Kidney (tissue), 14 donors: Measurements from ENCODE around the gene VAV2. TPM values are rescaled to one million over a fixed set of nuclear protein-coding genes. Genes with fewer than 3 reads are reported as not detected.

ENCODE experiments used
- DNase-seq, 5 donors: peaks; one replicate each; pipeline ENCODE4 v3.0.0-alpha.2; 2013 to 2020
- FAIRE-seq: peaks from 2 replicates; lab custom pipeline; 2012; peaks lifted over from hg19 to GRCh38; lab: Jason Lieb, UNC
- H3K27ac ChIP-seq, 2 donors: one replicate each; pipeline ENCODE4 v1.7.0; 2013; ENCODE audit warnings: low read depth in 2 of 2, low read length in 2 of 2, inconsistent platforms in 1 of 2
- H3K27me3 ChIP-seq: one replicate; pipeline ENCODE4 v1.7.1; 2013; ENCODE audit warnings: low read length, inconsistent platforms; ENCODE audit not compliant: control insufficient read depth, insufficient read depth
- H3K36me3 ChIP-seq, 3 donors: one replicate each; pipeline versions ENCODE4 v1.7.0 to v1.7.1; 2013; ENCODE audit warnings: low read length in 3 of 3, control low read depth in 1 of 3, inconsistent platforms in 1 of 3; ENCODE audit not compliant: insufficient read depth in 3 of 3, control insufficient read depth in 2 of 3
- H3K4me1 ChIP-seq, 3 donors: one replicate each; pipeline versions ENCODE4 v1.7.0 to v1.7.1; 2013; ENCODE audit warnings: low read length in 3 of 3, inconsistent platforms in 1 of 3, low read depth in 1 of 3; ENCODE audit not compliant: control insufficient read depth in 2 of 3, insufficient read depth in 2 of 3
- H3K4me3 ChIP-seq, 3 donors: one replicate each; pipeline versions ENCODE4 v1.7.0 to v1.8.1; 2013; ENCODE audit warnings: low read length in 3 of 3, control low read depth in 1 of 3, inconsistent platforms in 1 of 3
- H3K9ac ChIP-seq, 3 donors: one replicate each; pipeline versions ENCODE4 v1.7.0 to v1.7.1; 2013; ENCODE audit warnings: low read length in 3 of 3, control low read depth in 1 of 3, inconsistent platforms in 1 of 3
- H3K9me3 ChIP-seq, 3 donors: one replicate each; pipeline versions ENCODE4 v1.7.0 to v1.7.1; 2013; ENCODE audit warnings: low read length in 3 of 3, control low read depth in 1 of 3, inconsistent platforms in 1 of 3; ENCODE audit not compliant: control insufficient read depth in 2 of 3, insufficient read depth in 1 of 3
- CTCF ChIP-seq: IDR thresholded peaks from 3 replicates; pipeline ENCODE4 v1.5.1; 2012; ENCODE audit warnings: mild to moderate bottlenecking, moderate library complexity, borderline replicate concordance; ENCODE audit not compliant: insufficient read depth; ENCODE audit errors: extremely low read depth
- intact Hi-C: fragments of 100-400 bp; cut with DNase I; formaldehyde crosslinking; loops from one replicate; pipeline ENCODE4 v1.11.1; 2022
- polyA plus RNA-seq: library from polyadenylated mRNA; stranded (reverse); fragments of 350-450 nt; fragmentation: Illumina TruSeq; extraction: RNeasy Lipid Tissue Mini Kit (QIAGEN cat#74804); gene quantifications from one replicate; pipeline ENCODE4 v1.2.3, GENCODE V29; 2014; ENCODE audit warnings: low read depth, low replicate concordance; ENCODE audit not compliant: insufficient read depth
- total RNA-seq: library from RNA; stranded (reverse); fragmentation: NEBNext Ultra II Directional; extraction: Animal tissue kit (Norgen Biotek cat#: 25700); gene quantifications from one replicate; pipeline ENCODE4 v1.2.1, GENCODE V29; 2021
- donor health status: control.
- donor health status: control.
- donor health status: control.
- donor health status: control.
- donor health status: control.
- donor health status: DM: yes; HTN: yes; CAD: no.
- donor health status: Normal renal cell carcinoma (clear cell type).

Gene VAV2
- total and polyA plus RNA-seq, 2 donors from 2014 or later: 22.3 to 47.1 TPM

DNA sequence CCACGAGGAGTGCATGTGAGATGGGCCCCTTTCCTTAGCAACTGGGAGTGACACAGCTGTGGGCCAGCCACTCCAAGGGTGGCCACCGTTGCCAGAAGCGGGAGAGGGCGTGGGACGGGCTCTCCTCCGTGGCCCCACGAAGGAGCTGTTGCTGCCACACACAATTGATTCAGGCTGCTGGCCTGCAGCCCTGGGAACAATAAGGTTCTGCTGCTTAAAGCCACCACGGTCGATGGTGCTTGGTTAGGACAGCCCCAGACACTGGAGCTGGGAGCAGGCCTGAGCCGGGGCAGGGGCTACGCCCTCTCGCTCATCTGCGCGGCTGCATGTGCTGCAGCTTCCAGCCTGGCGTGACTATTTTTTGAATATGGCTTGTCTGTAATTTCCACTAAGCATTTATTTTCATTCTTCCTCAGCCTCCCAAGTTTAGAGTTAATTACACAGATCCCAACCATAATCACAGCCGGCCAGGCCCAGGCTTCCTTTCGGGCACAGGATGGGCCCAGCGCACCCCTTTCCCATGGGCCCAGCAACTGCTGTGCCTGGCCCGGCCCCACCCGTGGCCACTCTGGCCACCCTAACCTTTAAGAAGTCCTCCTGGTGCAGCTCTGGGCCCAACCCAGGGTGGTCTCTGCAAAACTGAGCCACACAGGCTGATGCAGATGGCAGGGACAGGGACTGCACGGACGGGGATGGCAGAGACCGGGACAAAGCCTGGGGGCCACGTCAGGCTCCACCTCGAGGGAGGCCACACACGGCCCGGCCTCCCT lies 49.7 kb downstream of the VAV2 start:
- no peak for FAIRE-seq

DNA sequence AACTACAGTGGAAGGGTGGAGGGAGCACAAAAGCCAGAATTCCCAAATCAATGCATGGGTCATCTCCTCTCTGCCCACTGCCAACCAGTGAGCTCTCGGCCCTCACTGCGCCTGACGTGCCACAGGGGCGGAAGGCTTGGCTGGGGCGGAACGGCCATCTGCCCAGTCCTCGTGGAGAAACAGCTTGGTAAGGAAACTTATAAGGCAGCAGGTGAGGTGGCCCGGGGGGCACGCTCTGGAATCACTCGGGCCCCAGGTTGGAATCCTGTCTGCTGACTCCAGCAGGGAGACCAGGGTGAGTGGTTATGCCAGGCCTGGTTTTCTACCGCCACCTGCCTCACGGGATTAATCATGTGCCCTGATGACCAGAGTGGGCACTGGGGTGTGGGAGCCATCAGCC lies 52.3 kb downstream of the VAV2 start:
- Histone ChIP-seq H3K4me1 (peaks cover 0 to 27% (median 23%) of the 10 kb centered on the region in 3 donors), H3K9ac (no peak overlapping the region), H3K27me3 (no peaks in the 10 kb centered on the region), H3K9me3 (no peaks in the 10 kb centered on the region), H3K36me3 (peaks cover 3 to 6% (median 6%) of the 10 kb centered on the region in 3 donors), H3K27ac (no peak overlapping the region), H3K4me3 (no peak overlapping the region)
- TF ChIP-seq CTCF: no peak
- no peak for FAIRE-seq
- intact Hi-C loops: no loop called here
- peak in 1 of 5 donors; percentile 45 for DNase-seq

More for the DNA sequence above, 49.7 kb downstream of the VAV2 start:
- no peak overlapping the region for H3K4me3 ChIP-seq
- no peak for TF ChIP-seq CTCF
- peaks cover 0 to 27% (median 5%) of the 10 kb centered on the region in 3 donors for H3K4me1 ChIP-seq
- H3K9me3 ChIP-seq: no peaks in the 10 kb centered on the region
- H3K27ac ChIP-seq: no peak overlapping the region
- H3K27me3 ChIP-seq: no peaks in the 10 kb centered on the region
- peak in 1 of 5 donors; percentile 30 for DNase-seq
- H3K9ac ChIP-seq: no peak overlapping the region
- peaks cover 0 to under 1% (median 0%) of the 10 kb centered on the region in 3 donors for H3K36me3 ChIP-seq
- intact Hi-C loops: no loop called here

GRCh38 chr9:133939171-133939785 lies 52.8 kb downstream of the VAV2 start:
- no peak for FAIRE-seq
- TF ChIP-seq CTCF: no peak
- Histone ChIP-seq H3K9me3 (no peaks in the 10 kb centered on the region), H3K4me1 (peaks cover 0 to 23% (median 22%) of the 10 kb centered on the region in 3 donors), H3K4me3 (no peak overlapping the region), H3K27me3 (no peaks in the 10 kb centered on the region), H3K36me3 (peaks cover 3 to 6% (median 6%) of the 10 kb centered on the region in 3 donors), H3K9ac (no peak overlapping the region), H3K27ac (no peak overlapping the region)
- peak in 1 of 5 donors; percentile 51 for DNase-seq
- intact Hi-C loops: no loop called here
